ENCODE measurements around the gene BTG1.

DNA sequence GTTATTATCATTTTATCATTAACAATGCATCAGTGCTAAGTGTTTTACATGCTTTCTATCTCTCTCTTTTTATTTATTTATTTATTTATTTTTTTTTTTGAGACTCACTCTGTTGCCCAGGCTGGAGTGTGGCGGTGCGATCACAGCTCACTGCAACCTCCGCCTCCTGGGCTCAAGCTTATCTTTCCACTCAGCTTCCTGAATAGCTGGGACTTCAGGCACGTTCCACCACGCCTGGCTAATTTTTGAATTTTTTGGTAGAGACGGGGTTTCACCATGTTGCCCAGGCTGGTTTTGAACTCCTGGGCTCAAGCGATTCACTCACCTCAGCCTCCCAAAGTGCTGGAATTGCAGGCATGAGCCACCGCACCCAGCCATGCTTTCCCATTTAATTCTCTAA, 3.9 kb upstream of the BTG1 start:
- TF ChIP-seq POLR2AphosphoS5 (IDR thresholded peaks at IDR 0.05) (no peak), POLR2A (IDR thresholded peaks at IDR 0.05) (no peak)

Data from transverse colon (tissue), 3 donors.